Adipocyte (in vitro differentiated cells): ENCODE results near the gene NOC2L.
"Not testable (repeated sequence)": the region's sequence is repeated elsewhere in the genome, so short reads cannot be mapped to it uniquely, and the experiment has no call there.

ENCODE experiments used
- DNase-seq: peaks from one replicate; pipeline ENCODE4 v3.0.0-alpha.2; 2015; ENCODE audit warnings: low read depth
- H3K27me3 ChIP-seq: replicated peaks from 2 replicates; pipeline ENCODE4 v1.7.0; 2013; ENCODE audit warnings: mild to moderate bottlenecking, low read length, moderate library complexity; ENCODE audit not compliant: control insufficient read depth, insufficient read depth
- H3K36me3 ChIP-seq: 2 replicates; pipeline ENCODE4 v1.7.0; 2013; ENCODE audit warnings: low read length, mild to moderate bottlenecking, moderate library complexity; ENCODE audit not compliant: control insufficient read depth, insufficient read depth, severe bottlenecking
- H3K4me1 ChIP-seq: 2 replicates; pipeline ENCODE4 v1.7.0; 2013; ENCODE audit warnings: mild to moderate bottlenecking, low read length, moderate library complexity; ENCODE audit not compliant: control insufficient read depth, insufficient read depth
- H3K4me3 ChIP-seq: 2 replicates; pipeline ENCODE4 v1.7.0; 2013; ENCODE audit warnings: mild to moderate bottlenecking, low read length, moderate library complexity
- H3K9ac ChIP-seq: 2 replicates; pipeline ENCODE4 v1.7.0; 2013; ENCODE audit warnings: mild to moderate bottlenecking, low read length, moderate library complexity
- H3K9me3 ChIP-seq: 2 replicates; pipeline ENCODE4 v1.7.0; 2013; ENCODE audit warnings: mild to moderate bottlenecking, low read length, moderate library complexity; ENCODE audit not compliant: control insufficient read depth

The NOC2L gene

GRCh38 chr1:905811-906599, 53.1 kb downstream of the NOC2L start:
- Histone ChIP-seq H3K9ac (peak overlapping the region; percentile 65), H3K4me1 (peaks cover 25% of the 10 kb centered on the region), H3K9me3 (no peaks in the 10 kb centered on the region), H3K27me3 (no peaks in the 10 kb centered on the region), H3K4me3 (peak overlapping the region; percentile 76), H3K36me3 (no peaks in the 10 kb centered on the region)
- no peak for DNase-seq

GRCh38 chr1:905071-905749, 53.8 kb downstream of the NOC2L start:
- Histone ChIP-seq H3K4me1 (peaks cover 17% of the 10 kb centered on the region), H3K9me3 (no peaks in the 10 kb centered on the region), H3K36me3 (no peaks in the 10 kb centered on the region), H3K9ac (peak overlapping the region; percentile 65), H3K4me3 (peak overlapping the region; percentile 76), H3K27me3 (peaks cover 8% of the 10 kb centered on the region)
- peak; percentile 68 for DNase-seq

- Histone ChIP-seq H3K4me1 (peaks cover 17% of the 10 kb centered on the region), H3K27me3 (peaks cover 15% of the 10 kb centered on the region), H3K9me3 (no peaks in the 10 kb centered on the region), H3K4me3 (no peak overlapping the region), H3K36me3 (no peaks in the 10 kb centered on the region), H3K9ac (no peak overlapping the region)
- DNase-seq: peak; percentile 92
These were observed 54.6 kb downstream of the NOC2L start for GRCh38 chr1:904310-904950.

- no peak for DNase-seq
- H3K36me3 ChIP-seq: no peaks in the 10 kb centered on the region
- H3K9ac ChIP-seq: no peak overlapping the region
- no peak overlapping the region for H3K4me3 ChIP-seq
- H3K27me3 ChIP-seq: peaks cover 18% of the 10 kb centered on the region
- H3K9me3 ChIP-seq: no peaks in the 10 kb centered on the region
- H3K4me1 ChIP-seq: peaks cover 17% of the 10 kb centered on the region
These were observed 55.3 kb downstream of the NOC2L start for GRCh38 chr1:903721-904271.

GRCh38 chr1:903305-903704, 55.8 kb downstream of the NOC2L start:
- no peaks in the 10 kb centered on the region for H3K36me3 ChIP-seq
- DNase-seq: no peak
- H3K27me3 ChIP-seq: peaks cover 21% of the 10 kb centered on the region
- no peaks in the 10 kb centered on the region for H3K9me3 ChIP-seq
- peaks cover 17% of the 10 kb centered on the region for H3K4me1 ChIP-seq
- no peak overlapping the region for H3K9ac ChIP-seq
- no peak overlapping the region for H3K4me3 ChIP-seq

- Histone ChIP-seq H3K9ac (no peak overlapping the region), H3K9me3 (no peaks in the 10 kb centered on the region), H3K27me3 (peaks cover 24% of the 10 kb centered on the region), H3K4me1 (peaks cover 17% of the 10 kb centered on the region), H3K36me3 (no peaks in the 10 kb centered on the region), H3K4me3 (no peak overlapping the region)
- no peak for DNase-seq
These were observed 56.3 kb downstream of the NOC2L start for GRCh38 chr1:902802-903201.

- Histone ChIP-seq H3K9me3 (no peaks in the 10 kb centered on the region), H3K27me3 (peaks cover 32% of the 10 kb centered on the region), H3K36me3 (no peaks in the 10 kb centered on the region), H3K4me3 (no peak overlapping the region), H3K9ac (no peak overlapping the region), H3K4me1 (peaks cover 10% of the 10 kb centered on the region)
- no peak for DNase-seq
These were observed 57.8 kb downstream of the NOC2L start for GRCh38 chr1:901108-901859.

GRCh38 chr1:899636-900317, 59.3 kb downstream of the NOC2L start:
- Histone ChIP-seq H3K36me3 (no peaks in the 10 kb centered on the region), H3K27me3 (peaks cover 37% of the 10 kb centered on the region), H3K4me3 (no peak overlapping the region), H3K9me3 (no peaks in the 10 kb centered on the region), H3K9ac (no peak overlapping the region), H3K4me1 (no peaks in the 10 kb centered on the region)
- DNase-seq: no peak

- H3K9me3 ChIP-seq, H3K9ac ChIP-seq, DNase-seq, H3K36me3 ChIP-seq, H3K4me1 ChIP-seq, H3K4me3 ChIP-seq: not testable (repeated sequence)
- peaks cover 39% of the 10 kb centered on the region for H3K27me3 ChIP-seq
These were observed 61.1 kb downstream of the NOC2L start for GRCh38 chr1:897951-898350.

- H3K36me3 ChIP-seq: no peaks in the 10 kb centered on the region
- no peak overlapping the region for H3K9ac ChIP-seq
- H3K4me3 ChIP-seq: no peak overlapping the region
- peaks cover 40% of the 10 kb centered on the region for H3K27me3 ChIP-seq
- no peaks in the 10 kb centered on the region for H3K9me3 ChIP-seq
- DNase-seq: no peak
- H3K4me1 ChIP-seq: no peaks in the 10 kb centered on the region
These were observed 61.8 kb downstream of the NOC2L start for GRCh38 chr1:897226-897625.
